ENCODE measurements around the gene KCNB1. TPM values are rescaled to one million over a fixed set of nuclear protein-coding genes. Genes with fewer than 3 reads are reported as not detected.

KCNB1 gene
- total RNA-seq, 1 donor, result under 0.01 TPM

- Histone ChIP-seq H3K79me2 (ENCODE audit: insufficient read depth, low read length) (no peaks in the 10 kb centered on the region), H3K4me3 (ENCODE audit: insufficient read depth, low read length) (no peak overlapping the region), H3K9me3 (ENCODE audit: low read depth, low read length) (no peaks in the 10 kb centered on the region), H3K27ac (ENCODE audit: low read depth, low read length) (no peak overlapping the region), H3K27me3 (ENCODE audit: insufficient read depth, low read length) (peaks cover 40% of the 10 kb centered on the region), H3K36me3 (ENCODE audit: insufficient read depth, low read length) (no peaks in the 10 kb centered on the region), H2AFZ (ENCODE audit: low read length) (no peak overlapping the region), H4K20me1 (ENCODE audit: insufficient read depth, low read length) (no peaks in the 10 kb centered on the region), H3K4me1 (ENCODE audit: insufficient read depth, low read length) (no peaks in the 10 kb centered on the region), H3K4me2 (ENCODE audit: insufficient read depth, low read length) (no peak overlapping the region)
- no peak for TF ChIP-seq CTCF (IDR thresholded peaks at IDR 0.05; ENCODE audit: extremely low read depth, low read depth, low read length)
- DNase-seq (ENCODE audit: insufficient read length, low spot score, missing footprints), result no peak
Observed at GRCh38 chr20:49481116-49481515, 1.4 kb downstream of the KCNB1 start.

- Histone ChIP-seq H4K20me1 (ENCODE audit: insufficient read depth, low read length) (no peaks in the 10 kb centered on the region), H3K79me2 (ENCODE audit: insufficient read depth, low read length) (no peaks in the 10 kb centered on the region), H3K4me1 (ENCODE audit: insufficient read depth, low read length) (no peaks in the 10 kb centered on the region), H2AFZ (ENCODE audit: low read length) (no peak overlapping the region), H3K27me3 (ENCODE audit: insufficient read depth, low read length) (peaks cover 40% of the 10 kb centered on the region), H3K27ac (ENCODE audit: low read depth, low read length) (no peak overlapping the region), H3K4me3 (ENCODE audit: insufficient read depth, low read length) (no peak overlapping the region), H3K9me3 (ENCODE audit: low read depth, low read length) (no peaks in the 10 kb centered on the region), H3K36me3 (ENCODE audit: insufficient read depth, low read length) (no peaks in the 10 kb centered on the region), H3K4me2 (ENCODE audit: insufficient read depth, low read length) (no peak overlapping the region)
- no peak for TF ChIP-seq CTCF (IDR thresholded peaks at IDR 0.05; ENCODE audit: extremely low read depth, low read depth, low read length)
- DNase-seq (ENCODE audit: insufficient read length, low spot score, missing footprints), result no peak
Observed at GRCh38 chr20:49480236-49480635, 2.2 kb downstream of the KCNB1 start.

- Histone ChIP-seq H4K20me1 (ENCODE audit: insufficient read depth, low read length) (no peaks in the 10 kb centered on the region), H3K4me2 (ENCODE audit: insufficient read depth, low read length) (no peak overlapping the region), H3K4me3 (ENCODE audit: insufficient read depth, low read length) (no peak overlapping the region), H3K79me2 (ENCODE audit: insufficient read depth, low read length) (no peaks in the 10 kb centered on the region), H2AFZ (ENCODE audit: low read length) (no peak overlapping the region), H3K4me1 (ENCODE audit: insufficient read depth, low read length) (no peaks in the 10 kb centered on the region), H3K27ac (ENCODE audit: low read depth, low read length) (no peak overlapping the region), H3K9me3 (ENCODE audit: low read depth, low read length) (no peaks in the 10 kb centered on the region), H3K27me3 (ENCODE audit: insufficient read depth, low read length) (peaks cover 40% of the 10 kb centered on the region), H3K36me3 (ENCODE audit: insufficient read depth, low read length) (no peaks in the 10 kb centered on the region)
- no peak for DNase-seq (ENCODE audit: insufficient read length, low spot score, missing footprints)
- TF ChIP-seq CTCF (IDR thresholded peaks at IDR 0.05; ENCODE audit: extremely low read depth, low read depth, low read length), result no peak
Observed at GRCh38 chr20:49479785-49480184, 2.7 kb downstream of the KCNB1 start.

- H3K27ac ChIP-seq (ENCODE audit: low read depth, low read length), result no peak overlapping the region
- no peaks in the 10 kb centered on the region for H4K20me1 ChIP-seq (ENCODE audit: insufficient read depth, low read length)
- no peaks in the 10 kb centered on the region for H3K9me3 ChIP-seq (ENCODE audit: low read depth, low read length)
- peaks cover 43% of the 10 kb centered on the region for H3K27me3 ChIP-seq (ENCODE audit: insufficient read depth, low read length)
- no peak overlapping the region for H2AFZ ChIP-seq (ENCODE audit: low read length)
- H3K36me3 ChIP-seq (ENCODE audit: insufficient read depth, low read length), result no peaks in the 10 kb centered on the region
- H3K79me2 ChIP-seq (ENCODE audit: insufficient read depth, low read length), result no peaks in the 10 kb centered on the region
- no peaks in the 10 kb centered on the region for H3K4me1 ChIP-seq (ENCODE audit: insufficient read depth, low read length)
- no peak for TF ChIP-seq CTCF (IDR thresholded peaks at IDR 0.05; ENCODE audit: extremely low read depth, low read depth, low read length)
- H3K4me2 ChIP-seq (ENCODE audit: insufficient read depth, low read length), result no peak overlapping the region
- peak; percentile 43 for DNase-seq (ENCODE audit: insufficient read length, low spot score, missing footprints)
- no peak overlapping the region for H3K4me3 ChIP-seq (ENCODE audit: insufficient read depth, low read length)
Observed at GRCh38 chr20:49478754-49479689, 3.4 kb downstream of the KCNB1 start.

Measured in osteoblast (primary cell).